Measurements from ENCODE around the gene FKBP1B. TPM values are rescaled to one million over a fixed set of nuclear protein-coding genes. Genes with fewer than 3 reads are reported as not detected.
"Not testable (repeated sequence)": the region's sequence is repeated elsewhere in the genome, so short reads cannot be mapped to it uniquely, and the experiment has no call there.

FKBP1B gene
- total RNA-seq, 1 donor from 2014 or later = 2.1 TPM

DNA sequence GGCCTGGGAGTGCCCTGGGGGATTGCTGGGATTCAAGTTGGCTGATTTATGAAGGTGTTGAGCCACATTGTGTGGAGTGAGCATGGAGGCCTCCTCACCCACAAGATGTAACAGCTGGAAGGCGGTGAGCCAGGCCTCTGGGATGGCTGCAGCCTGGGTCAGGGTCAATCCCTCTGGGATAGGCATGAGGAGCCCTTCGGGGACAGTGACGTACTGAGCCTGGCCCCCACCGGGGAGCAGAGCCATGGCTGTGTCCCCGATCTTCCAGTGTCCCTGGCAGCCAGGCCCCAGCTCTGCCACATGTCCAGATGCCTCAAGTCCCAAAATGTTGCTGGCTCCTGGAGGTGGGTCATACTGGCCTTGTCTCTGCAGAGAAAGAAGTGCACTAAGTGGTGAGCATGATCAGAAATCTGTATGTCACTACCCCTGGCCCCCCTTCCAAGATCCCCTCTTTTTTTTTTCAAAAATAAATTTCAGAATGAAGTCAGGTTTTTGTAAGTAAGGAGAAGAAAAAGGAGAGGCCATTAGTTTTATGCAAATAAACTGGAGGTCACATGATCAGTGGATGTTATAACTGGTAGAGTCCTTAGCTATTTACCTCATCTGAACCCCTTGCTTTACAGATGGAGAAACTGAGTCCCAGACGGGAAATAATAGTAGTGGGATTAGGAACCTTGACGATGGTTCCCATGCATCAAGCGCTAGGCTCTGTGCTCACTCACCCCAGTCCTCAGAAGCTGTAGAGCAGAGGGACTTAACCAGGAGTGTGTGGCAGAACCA lies 33.4 kb downstream of the FKBP1B start:
- Mint-ChIP-seq H3K9me3 (no peaks in the 10 kb centered on the region), H3K4me1 (ENCODE audit: low read depth) (peaks cover 20% of the 10 kb centered on the region), H3K27ac (peak overlapping the region; percentile 70), H3K27me3 (ENCODE audit: low read depth) (no peaks in the 10 kb centered on the region), H3K36me3 (ENCODE audit: low read depth) (peaks cover 5% of the 10 kb centered on the region), H3K4me3 (ENCODE audit: low read depth) (peak overlapping the region; percentile 84)
- intact Hi-C loops (cut with micrococcal nuclease) = loop anchor here (5.0 kb wide), 1 partner anchor 299 kb away; no protein-coding TSS in a partner anchor
- DNase-seq (ENCODE audit: low spot score) = no peak

DNA sequence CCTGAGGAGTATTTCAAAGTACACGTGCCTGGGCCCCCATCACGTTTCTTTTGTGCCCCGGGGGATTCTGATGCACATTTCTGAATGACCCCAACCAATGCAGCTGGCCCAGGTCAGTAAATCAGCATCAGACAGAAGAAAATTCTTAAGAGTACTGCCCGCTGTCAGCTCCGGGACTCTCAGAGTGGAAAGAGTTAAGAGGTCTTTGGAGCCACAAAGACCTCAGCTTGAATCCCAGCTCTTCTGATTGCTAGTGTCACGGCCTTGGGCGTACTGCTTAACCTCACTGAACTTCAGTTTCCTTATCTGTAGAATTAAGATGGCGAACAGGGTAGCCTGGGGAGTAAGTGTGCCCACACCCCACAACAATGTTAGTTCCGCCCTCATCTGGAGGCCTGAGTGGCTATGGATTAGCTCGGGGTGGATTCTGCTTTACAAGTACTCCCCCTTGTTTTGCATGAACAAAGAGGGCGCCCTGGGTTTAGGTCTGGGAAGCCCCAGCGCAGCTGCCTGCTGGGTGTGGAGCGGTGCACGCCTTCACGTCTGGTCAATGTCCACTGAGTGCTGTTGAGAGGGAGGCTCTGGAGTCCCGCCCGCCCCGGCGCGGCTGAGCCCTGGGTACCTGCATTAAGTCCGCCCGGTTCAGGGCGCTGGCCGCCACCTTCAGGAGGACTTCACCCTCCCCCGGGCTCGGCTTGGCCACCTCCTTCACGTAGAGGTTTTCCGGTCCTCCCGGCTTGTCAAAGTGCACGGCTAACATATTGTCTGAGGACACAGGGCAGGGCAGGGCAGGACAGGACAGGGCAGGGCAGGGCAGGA lies 34.2 kb downstream of the FKBP1B start:
- Mint-ChIP-seq H3K9me3 (no peaks in the 10 kb centered on the region), H3K4me3 (ENCODE audit: low read depth) (peak overlapping the region; percentile 84), H3K36me3 (ENCODE audit: low read depth) (peaks cover 5% of the 10 kb centered on the region), H3K27ac (peak overlapping the region; percentile 70), H3K4me1 (ENCODE audit: low read depth) (peaks cover 18% of the 10 kb centered on the region), H3K27me3 (ENCODE audit: low read depth) (no peaks in the 10 kb centered on the region)
- no peak for DNase-seq (ENCODE audit: low spot score)
- intact Hi-C loops (cut with micrococcal nuclease) = loop anchor here (1.0 to 5.0 kb wide), 4 partner anchors 7 to 299 kb away; partner anchors contain the start of genes ATAD2B and SF3B6

DNA sequence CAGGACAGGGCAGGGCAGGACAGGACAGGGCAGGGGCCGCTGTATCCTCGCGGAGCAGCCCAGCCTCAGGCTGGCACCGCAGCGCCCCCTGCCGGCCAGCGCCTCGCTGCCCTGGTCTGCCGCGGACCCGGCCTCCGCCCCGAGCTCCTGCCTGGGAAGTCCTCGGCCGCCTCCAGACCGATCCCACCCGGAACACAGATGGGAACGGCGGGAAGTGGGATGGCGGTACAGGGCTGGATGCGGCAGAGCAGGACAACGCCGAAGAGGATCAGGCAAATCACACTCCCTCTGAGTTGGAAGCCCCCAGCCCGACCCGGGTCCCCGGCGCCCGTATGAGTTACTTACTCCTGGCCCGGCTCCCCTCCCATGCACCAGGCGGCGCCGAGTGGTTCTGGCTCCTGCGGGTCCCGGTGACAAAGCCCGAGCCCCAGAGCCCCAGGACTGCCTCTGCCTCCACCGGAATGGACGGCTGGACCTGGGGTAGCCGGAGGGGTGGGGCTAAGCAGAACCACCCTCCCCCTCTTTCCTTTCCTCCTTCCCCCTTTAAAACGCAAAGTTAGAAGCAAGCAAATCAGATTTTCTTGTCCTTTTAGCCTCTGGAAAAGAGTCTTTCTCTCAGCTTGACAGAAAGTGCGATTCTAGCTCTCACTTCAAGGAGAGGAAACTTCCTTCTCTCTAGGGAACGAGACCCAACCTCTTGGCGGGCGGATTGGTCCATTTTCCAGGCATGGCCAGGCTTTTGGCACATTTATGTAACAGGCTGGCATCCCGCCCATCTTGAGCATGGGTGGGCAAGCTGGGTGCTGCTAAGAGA lies 35.1 kb downstream of the FKBP1B start, which contains the start of gene TP53I3:
TP53I3 (minus strand) TSS at position 449 of the 814 bp plus-strand sequence. CDS start 508 bp downstream, outside the sequence.
- peak; percentile 79 for DNase-seq (ENCODE audit: low spot score)
- H3K36me3 Mint-ChIP-seq (ENCODE audit: low read depth) = peaks cover 5% of the 10 kb centered on the region
- peak within 1 kb of the TSS; percentile 70 for H3K27ac Mint-ChIP-seq
- intact Hi-C loops (cut with micrococcal nuclease) = loop anchor here (1.0 to 5.0 kb wide), 4 partner anchors 8 to 298 kb away; partner anchors contain the start of genes ATAD2B and SF3B6
- H3K27me3 Mint-ChIP-seq (ENCODE audit: low read depth) = no peaks in the 10 kb centered on the region
- H3K4me1 Mint-ChIP-seq (ENCODE audit: low read depth) = peaks cover 18% of the 10 kb centered on the region
- H3K9me3 Mint-ChIP-seq = no peaks in the 10 kb centered on the region
- H3K4me3 Mint-ChIP-seq (ENCODE audit: low read depth) = peak within 1 kb of the TSS; percentile 84

DNA sequence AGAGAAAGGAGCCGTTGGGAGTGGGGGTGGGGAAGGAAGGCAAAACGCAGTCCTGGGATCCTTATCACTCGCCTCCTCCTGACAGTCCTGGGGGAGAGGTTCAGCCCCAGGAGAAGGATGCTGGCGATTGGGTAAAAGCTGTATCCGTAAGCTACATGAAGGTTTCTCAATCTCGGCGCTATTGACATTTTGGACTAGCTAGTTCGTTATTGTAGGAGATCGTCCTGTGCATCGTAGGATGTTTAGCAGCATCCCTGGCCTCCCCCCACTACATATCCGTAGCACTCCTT lies 35.6 kb downstream of the FKBP1B start:
- DNase-seq (ENCODE audit: low spot score) = no peak
- Mint-ChIP-seq H3K27ac (no peak overlapping the region), H3K4me3 (ENCODE audit: low read depth) (peak overlapping the region; percentile 84), H3K4me1 (ENCODE audit: low read depth) (peaks cover 18% of the 10 kb centered on the region), H3K27me3 (ENCODE audit: low read depth) (no peaks in the 10 kb centered on the region), H3K9me3 (no peaks in the 10 kb centered on the region), H3K36me3 (ENCODE audit: low read depth) (peaks cover 5% of the 10 kb centered on the region)
- intact Hi-C loops (cut with micrococcal nuclease) = loop anchor here (2.0 kb wide), 1 partner anchor 158 kb away; the partner anchor contains the start of gene ATAD2B

DNA sequence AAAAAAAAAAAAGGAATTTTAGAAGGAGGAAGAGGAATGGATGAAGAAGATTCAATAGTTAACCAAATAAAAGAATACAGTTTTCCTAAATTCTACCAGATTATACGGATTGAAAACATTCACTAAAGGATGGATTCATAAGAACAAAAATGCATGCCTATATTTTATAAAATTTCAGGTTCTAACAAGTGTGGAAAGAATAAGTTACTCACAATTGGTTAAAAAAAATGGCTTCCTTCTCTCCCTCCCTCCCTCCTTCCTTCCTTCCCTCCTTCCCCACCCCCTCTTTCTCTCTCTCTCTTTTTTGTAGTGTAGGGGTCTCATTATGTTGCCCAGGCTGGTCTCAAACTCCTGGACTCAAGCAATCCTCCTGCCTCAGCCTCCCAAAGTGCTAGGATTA lies 36.7 kb downstream of the FKBP1B start:
- intact Hi-C loops (cut with micrococcal nuclease) = no loop called here
- DNase-seq (ENCODE audit: low spot score) = no peak

GRCh38 chr2:24087032-24087431 lies 37.5 kb downstream of the FKBP1B start:
- H3K4me3 Mint-ChIP-seq (ENCODE audit: low read depth) = no peak overlapping the region
- DNase-seq (ENCODE audit: low spot score) = no peak
- no peak overlapping the region for H3K27ac Mint-ChIP-seq
- H3K9me3 Mint-ChIP-seq = no peaks in the 10 kb centered on the region
- H3K27me3 Mint-ChIP-seq (ENCODE audit: low read depth) = no peaks in the 10 kb centered on the region
- H3K4me1 Mint-ChIP-seq (ENCODE audit: low read depth) = peaks cover 18% of the 10 kb centered on the region
- H3K36me3 Mint-ChIP-seq (ENCODE audit: low read depth) = no peaks in the 10 kb centered on the region
- intact Hi-C loops (cut with micrococcal nuclease) = no loop called here

More for the DNA sequence above, 36.7 kb downstream of the FKBP1B start:
- Mint-ChIP-seq H3K9me3 (no peaks in the 10 kb centered on the region), H3K4me3 (ENCODE audit: low read depth) (no peak overlapping the region), H3K4me1 (ENCODE audit: low read depth) (peaks cover 18% of the 10 kb centered on the region), H3K36me3 (ENCODE audit: low read depth) (peaks cover 3% of the 10 kb centered on the region), H3K27me3 (ENCODE audit: low read depth) (no peaks in the 10 kb centered on the region), H3K27ac (no peak overlapping the region)

- intact Hi-C loops (cut with micrococcal nuclease) = no loop called here
- no peak overlapping the region for H3K4me3 Mint-ChIP-seq (ENCODE audit: low read depth)
- no peaks in the 10 kb centered on the region for H3K9me3 Mint-ChIP-seq
- peaks cover 10% of the 10 kb centered on the region for H3K4me1 Mint-ChIP-seq (ENCODE audit: low read depth)
- no peaks in the 10 kb centered on the region for H3K36me3 Mint-ChIP-seq (ENCODE audit: low read depth)
- no peak overlapping the region for H3K27ac Mint-ChIP-seq
- H3K27me3 Mint-ChIP-seq (ENCODE audit: low read depth) = no peaks in the 10 kb centered on the region
- DNase-seq (ENCODE audit: low spot score) = no peak
These were observed 39.3 kb downstream of the FKBP1B start for GRCh38 chr2:24088821-24089359.

DNA sequence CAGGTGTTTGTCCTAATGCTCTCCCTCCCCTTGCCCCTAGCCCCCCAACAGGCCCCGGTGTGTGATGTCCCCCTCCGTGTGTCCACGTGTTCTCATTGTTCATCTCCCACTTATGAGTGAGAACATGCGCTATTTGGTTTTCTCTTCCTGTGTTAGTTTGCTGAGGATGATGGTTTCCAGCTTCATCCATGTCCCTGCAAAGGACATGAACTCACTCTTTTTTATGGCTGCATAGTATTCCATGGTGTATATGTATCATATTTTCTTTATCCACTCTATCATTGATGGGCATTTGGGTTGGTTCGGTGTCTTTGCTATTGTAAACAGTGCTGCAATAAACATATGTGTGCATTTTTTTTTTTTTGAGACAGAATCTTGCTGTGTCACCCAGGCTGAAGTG lies 43.7 kb downstream of the FKBP1B start:
- H3K27ac Mint-ChIP-seq; H3K4me3 Mint-ChIP-seq (ENCODE audit: low read depth); DNase-seq (ENCODE audit: low spot score); H3K9me3 Mint-ChIP-seq; H3K4me1 Mint-ChIP-seq (ENCODE audit: low read depth); intact Hi-C loops (cut with micrococcal nuclease); H3K27me3 Mint-ChIP-seq (ENCODE audit: low read depth): not testable (repeated sequence)
- H3K36me3 Mint-ChIP-seq (ENCODE audit: low read depth) = peaks cover 11% of the 10 kb centered on the region

DNA sequence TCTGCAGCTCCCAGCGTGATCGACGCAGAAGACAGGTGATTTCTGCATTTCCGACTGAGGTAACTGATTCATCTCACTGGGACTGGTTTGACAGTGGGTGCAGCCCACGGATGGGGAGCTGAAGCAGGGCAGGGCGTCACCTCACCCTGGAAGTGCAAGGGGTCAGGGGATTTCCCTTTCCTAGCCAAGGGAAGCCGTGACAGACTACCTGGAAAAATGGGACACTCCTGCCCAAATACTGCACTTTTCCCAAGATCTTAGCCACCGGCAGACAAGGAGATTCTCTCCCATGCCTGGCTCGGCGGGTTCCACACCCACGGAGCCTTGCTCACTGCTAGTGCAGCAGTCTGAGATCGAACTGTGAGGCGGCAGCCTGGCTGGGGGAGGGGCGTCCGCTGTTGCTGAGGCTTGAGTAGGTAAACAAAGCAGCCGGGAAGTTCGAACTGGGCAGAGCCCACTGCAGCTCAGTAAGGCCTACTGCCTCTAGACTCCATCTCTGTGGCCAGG lies 45.7 kb downstream of the FKBP1B start:
- H3K27me3 Mint-ChIP-seq (ENCODE audit: low read depth); DNase-seq (ENCODE audit: low spot score); intact Hi-C loops (cut with micrococcal nuclease); H3K4me3 Mint-ChIP-seq (ENCODE audit: low read depth); H3K4me1 Mint-ChIP-seq (ENCODE audit: low read depth); H3K9me3 Mint-ChIP-seq; H3K27ac Mint-ChIP-seq: not testable (repeated sequence)
- H3K36me3 Mint-ChIP-seq (ENCODE audit: low read depth) = peaks cover 11% of the 10 kb centered on the region

GRCh38 chr2:24100732-24101131 lies 51.2 kb downstream of the FKBP1B start:
- H3K4me1 Mint-ChIP-seq (ENCODE audit: low read depth) = not testable (repeated sequence)

DNA sequence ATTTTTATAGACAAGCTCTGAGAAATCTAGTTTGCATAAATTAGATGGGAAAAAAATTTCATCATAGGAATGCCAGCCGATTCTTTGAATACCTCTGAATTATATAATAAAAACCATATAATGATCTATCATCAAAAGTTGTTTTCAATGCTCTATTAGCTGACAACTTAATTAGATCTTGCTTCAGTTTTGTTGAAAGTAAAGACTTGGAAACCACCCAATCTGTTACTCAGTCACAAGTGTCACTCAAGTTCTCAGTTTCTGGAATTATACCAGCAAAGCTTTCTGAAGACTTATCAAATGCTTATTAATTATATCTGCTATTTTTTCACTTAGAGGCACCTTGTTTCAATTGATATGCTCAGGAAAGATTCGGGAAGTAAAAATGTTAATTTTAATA lies 52.5 kb downstream of the FKBP1B start:
- no peak for DNase-seq (ENCODE audit: low spot score)
- no peak overlapping the region for H3K27ac Mint-ChIP-seq
- peaks cover 21% of the 10 kb centered on the region for H3K9me3 Mint-ChIP-seq
- H3K36me3 Mint-ChIP-seq (ENCODE audit: low read depth) = peaks cover 7% of the 10 kb centered on the region
- peaks cover 8% of the 10 kb centered on the region for H3K27me3 Mint-ChIP-seq (ENCODE audit: low read depth)
- intact Hi-C loops (cut with micrococcal nuclease) = no loop called here
- no peak overlapping the region for H3K4me3 Mint-ChIP-seq (ENCODE audit: low read depth)
- no peaks in the 10 kb centered on the region for H3K4me1 Mint-ChIP-seq (ENCODE audit: low read depth)

More at GRCh38 chr2:24100732-24101131, 51.2 kb downstream of the FKBP1B start:
- intact Hi-C loops (cut with micrococcal nuclease); H3K4me3 Mint-ChIP-seq (ENCODE audit: low read depth); H3K36me3 Mint-ChIP-seq (ENCODE audit: low read depth); H3K27ac Mint-ChIP-seq; DNase-seq (ENCODE audit: low spot score); H3K27me3 Mint-ChIP-seq (ENCODE audit: low read depth): not testable (repeated sequence)
- H3K9me3 Mint-ChIP-seq = peaks cover 15% of the 10 kb centered on the region

- no peak overlapping the region for H3K27ac Mint-ChIP-seq
These were observed 53.1 kb downstream of the FKBP1B start for GRCh38 chr2:24102677-24103076.

More at GRCh38 chr2:24102677-24103076, 53.1 kb downstream of the FKBP1B start:
- peaks cover 28% of the 10 kb centered on the region for H3K9me3 Mint-ChIP-seq
- no peak overlapping the region for H3K4me3 Mint-ChIP-seq (ENCODE audit: low read depth)
- intact Hi-C loops (cut with micrococcal nuclease) = no loop called here
- no peak for DNase-seq (ENCODE audit: low spot score)
- peaks cover 10% of the 10 kb centered on the region for H3K36me3 Mint-ChIP-seq (ENCODE audit: low read depth)
- H3K27me3 Mint-ChIP-seq (ENCODE audit: low read depth) = peaks cover 12% of the 10 kb centered on the region
- H3K4me1 Mint-ChIP-seq (ENCODE audit: low read depth) = no peaks in the 10 kb centered on the region
